GM12878 (cell line): ENCODE data around the gene PLRG1. TPM values are rescaled to one million over a fixed set of nuclear protein-coding genes. Genes with fewer than 3 reads are reported as not detected.

Experiments used
- ATAC-seq: fragments of 200-7000 bp; cut with Tn5 transposase; 3 replicates; pipeline ENCODE4 v1.9.1; 2020; ENCODE audit warnings: mild to moderate bottlenecking, moderate library complexity
- BruUV-seq: library from RNA; stranded (reverse); fragments of 400-500 nt; replicated peaks from 2 replicates; lab custom pipeline; 2021; lab: Mats Ljungman, UMichigan
- CTCF ChIA-PET: fragments of 300-600 bp; sonication (Branson Sonifier 250); formaldehyde crosslinking; extraction: SDS; loops from one replicate; lab custom pipeline; 2021; ENCODE audit warnings: inconsistent platforms; lab: Yijun Ruan, JAX
- POLR2A ChIA-PET: fragments of 350-600 bp; formaldehyde crosslinking; extraction: SDS; loops from one replicate; lab custom pipeline; 2021; ENCODE audit warnings: inconsistent platforms; lab: Charles Lee
- RAD21 ChIA-PET: fragments of 300-600 bp; sonication (Branson Sonifier 250); formaldehyde crosslinking; loops from one replicate; lab custom pipeline; 2023; ENCODE audit warnings: antibody characterized with exemption; ENCODE audit not compliant: unreplicated experiment; lab: Charles Lee
- SMC1A ChIA-PET: fragments of 300-600 bp; sonication (Branson Sonifier 250); formaldehyde crosslinking; loops from one replicate; lab custom pipeline; 2023; ENCODE audit not compliant: unreplicated experiment, uncharacterized antibody; lab: Charles Lee
- DNase-seq: peaks from one replicate; pipeline ENCODE4 v3.0.0-alpha.2; 2011; ENCODE audit warnings: low read depth, low spot score
- FAIRE-seq: peaks from 3 replicates; lab custom pipeline; 2011; peaks lifted over from hg19 to GRCh38; lab: Jason Lieb, UNC
- H2AFZ ChIP-seq: 2 replicates; pipeline ENCODE4 v1.6.0; 2011; ENCODE audit warnings: low read depth, low read length, control low read depth; ENCODE audit not compliant: control insufficient read depth
- H3K27ac ChIP-seq: 2 replicates; pipeline ENCODE4 v1.5.1; 2011; ENCODE audit warnings: control low read depth; ENCODE audit not compliant: control insufficient read depth, insufficient read depth
- H3K27me3 ChIP-seq, 2 experiments: replicated peaks in 1 of 2; 2 replicates each; pipeline versions ENCODE4 v1.6.0 to v1.6.1; 2011; ENCODE audit warnings: low read length in 1 of 2; ENCODE audit not compliant: control insufficient read depth in 2 of 2, insufficient read depth in 2 of 2
- H3K36me3 ChIP-seq, 2 experiments: 2 replicates each; pipeline ENCODE4 v1.5.1; 2011; ENCODE audit warnings: low read length in 1 of 2; ENCODE audit not compliant: control insufficient read depth in 2 of 2, insufficient read depth in 2 of 2
- H3K4me1 ChIP-seq: 2 replicates; pipeline ENCODE4 v1.6.1; 2011; ENCODE audit warnings: mild to moderate bottlenecking, low read length, moderate library complexity, mixed read lengths; ENCODE audit not compliant: control insufficient read depth, insufficient read depth
- H3K4me2 ChIP-seq: 2 replicates; pipeline ENCODE4 v1.6.0; 2011; ENCODE audit warnings: control low read depth; ENCODE audit not compliant: control insufficient read depth, insufficient read depth
- H3K4me3 ChIP-seq: fragments of 200-600 bp; sonication (generic); 2 replicates; pipeline ENCODE4 v1.5.1; 2016
- H3K79me2 ChIP-seq: 2 replicates; pipeline ENCODE4 v1.6.0; 2011; ENCODE audit warnings: low read length; ENCODE audit not compliant: control insufficient read depth, insufficient read depth
- H3K9ac ChIP-seq: 2 replicates; pipeline ENCODE4 v1.8.0; 2011; ENCODE audit warnings: low read length, control low read depth, mixed read lengths; ENCODE audit not compliant: control insufficient read depth, insufficient read depth
- H3K9me3 ChIP-seq: replicated peaks from 3 replicates; pipeline ENCODE4 v1.5.1; 2011; ENCODE audit warnings: mild to moderate bottlenecking, low read length; ENCODE audit not compliant: control insufficient read depth, insufficient read depth
- H4K20me1 ChIP-seq: 2 replicates; pipeline ENCODE4 v1.6.0; 2011; ENCODE audit not compliant: control insufficient read depth, insufficient read depth
- CHD4 ChIP-seq: fragments of 200-600 bp; sonication (generic); IDR thresholded peaks from 2 replicates; pipeline ENCODE4 v1.6.1; 2016; ENCODE audit warnings: mild to moderate bottlenecking
- EZH2 ChIP-seq: IDR thresholded peaks from 2 replicates; pipeline ENCODE4 v1.6.1; 2012; ENCODE audit warnings: low read depth, mild to moderate bottlenecking, control low read depth, inconsistent platforms, low read length, borderline replicate concordance; ENCODE audit not compliant: control insufficient read depth
- TAF1 ChIP-seq: IDR thresholded peaks from 2 replicates; pipeline ENCODE4 v1.6.1; 2011; ENCODE audit warnings: mild to moderate bottlenecking, low read depth, low read length, borderline replicate concordance
- WGBS: methylation state at CpG from one replicate; pipeline ENCODE4 v1.1.6; 2016; ENCODE audit warnings: low lambda C conversion rate; ENCODE audit not compliant: insufficient replicate concordance, insufficient coverage; ENCODE audit errors: missing lambda C conversion rate; 5-methylcytosine and 5-hydroxymethylcytosine counted together
- in situ Hi-C: fragments of 300-500 bp; cut with MboI; formaldehyde crosslinking; loops from 9 replicates; pipeline ENCODE4 v1.14.3; 2018; ENCODE audit warnings: mixed read lengths
- intact Hi-C: fragments of 100-400 bp; cut with micrococcal nuclease; formaldehyde crosslinking; loops from one replicate; pipeline ENCODE4 v1.14.2; 2022; ENCODE audit not compliant: unreplicated experiment
- polyA plus RNA-seq, 11 experiments: library from polyadenylated mRNA; depleted of rRNA in 4 of 11; unstranded in 6 of 11; stranded (reverse) in 5 of 11; fragments of >200 nt; fragmentation: Nextera tagmentation in 4 of 11; fragmentation: Illumina TruSeq in 1 of 11; extraction: Ambion mirVana in 4 of 11; extraction: Trizol in 1 of 11; gene quantifications; 1 replicate in 1 of 11; 2 replicates in 10 of 11; pipeline versions ENCODE4 v1.2.1 to v1.2.3, GENCODE V29; 2011 to 2016; ENCODE audit warnings: inconsistent platforms in 2 of 11, missing spikeins in 2 of 11, low read depth in 1 of 11
- total RNA-seq, 4 experiments: library from RNA; depleted of rRNA in 3 of 4; stranded (reverse); fragments of >200 nt in 3 of 4; fragmentation: Illumina TruSeq in 1 of 4; extraction: Trizol in 1 of 4; gene quantifications; 2 replicates each; pipeline versions ENCODE4 v1.2.1 to v1.2.3, GENCODE V29; 2013 to 2021
- TF ChIP-seq, protein P1 (sequence below): fragments of 450-650 bp; IDR thresholded peaks from 2 replicates; pipeline ENCODE4 v1.6.1; 2018; ENCODE audit warnings: borderline replicate concordance, mild to moderate bottlenecking; ENCODE audit not compliant: partially characterized antibody
- TF ChIP-seq, protein P2 (sequence below): fragments of 450-650 bp; IDR thresholded peaks from 2 replicates; pipeline ENCODE4 v1.6.1; 2017; ENCODE audit warnings: mild to moderate bottlenecking, low read depth, inconsistent platforms; ENCODE audit not compliant: poor library complexity, severe bottlenecking

The PLRG1 gene
- total and polyA plus RNA-seq, 10 of the 15 experiments (the other 5 are each of a cell fraction or from before 2014, with no cell fraction given): 54.7 to 182 (median 111) TPM

DNA sequence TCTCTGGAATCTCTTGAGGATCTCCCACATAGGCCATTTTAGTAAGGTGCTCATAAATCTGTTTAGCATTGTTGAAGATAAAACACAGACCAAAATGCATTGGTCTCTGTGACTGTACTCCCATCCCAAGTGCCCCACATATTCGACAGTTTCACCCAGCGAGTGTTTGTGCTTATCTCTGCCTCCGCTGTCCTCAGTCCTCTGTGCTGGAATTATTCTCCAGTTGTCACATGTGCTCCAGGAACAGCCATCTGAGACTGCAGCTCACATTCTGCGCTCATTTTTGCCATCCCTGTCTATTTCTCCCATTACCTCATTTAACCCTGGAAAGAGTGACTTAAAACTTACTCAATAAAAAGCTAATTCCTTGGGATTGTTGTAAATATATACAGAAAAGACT lies 31.0 kb downstream of the PLRG1 start:
- in situ Hi-C loops: no loop called here
- CTCF ChIA-PET: no interaction called here
- POLR2A ChIA-PET: no interaction called here

More for the DNA sequence above, 31.0 kb downstream of the PLRG1 start:
- RAD21 ChIA-PET: no interaction called here
- DNase-seq (no peak), FAIRE-seq (no peak), ATAC-seq (no peak)
- Histone ChIP-seq H3K27ac (no peak overlapping the region), H3K36me3 (no peaks in the 10 kb centered on the region), H3K4me3 (no peak overlapping the region), H2AFZ (no peak overlapping the region), H3K4me1 (no peaks in the 10 kb centered on the region), H3K9ac (no peak overlapping the region), H3K27me3 (peaks cover 0 to 1% of the 10 kb centered on the region in 2 experiments; a peak in 2 of 4 replicates), H3K79me2 (no peaks in the 10 kb centered on the region), H3K4me2 (no peak overlapping the region), H4K20me1 (no peaks in the 10 kb centered on the region), H3K9me3 (no peaks in the 10 kb centered on the region)
- TF ChIP-seq, protein P1, sequence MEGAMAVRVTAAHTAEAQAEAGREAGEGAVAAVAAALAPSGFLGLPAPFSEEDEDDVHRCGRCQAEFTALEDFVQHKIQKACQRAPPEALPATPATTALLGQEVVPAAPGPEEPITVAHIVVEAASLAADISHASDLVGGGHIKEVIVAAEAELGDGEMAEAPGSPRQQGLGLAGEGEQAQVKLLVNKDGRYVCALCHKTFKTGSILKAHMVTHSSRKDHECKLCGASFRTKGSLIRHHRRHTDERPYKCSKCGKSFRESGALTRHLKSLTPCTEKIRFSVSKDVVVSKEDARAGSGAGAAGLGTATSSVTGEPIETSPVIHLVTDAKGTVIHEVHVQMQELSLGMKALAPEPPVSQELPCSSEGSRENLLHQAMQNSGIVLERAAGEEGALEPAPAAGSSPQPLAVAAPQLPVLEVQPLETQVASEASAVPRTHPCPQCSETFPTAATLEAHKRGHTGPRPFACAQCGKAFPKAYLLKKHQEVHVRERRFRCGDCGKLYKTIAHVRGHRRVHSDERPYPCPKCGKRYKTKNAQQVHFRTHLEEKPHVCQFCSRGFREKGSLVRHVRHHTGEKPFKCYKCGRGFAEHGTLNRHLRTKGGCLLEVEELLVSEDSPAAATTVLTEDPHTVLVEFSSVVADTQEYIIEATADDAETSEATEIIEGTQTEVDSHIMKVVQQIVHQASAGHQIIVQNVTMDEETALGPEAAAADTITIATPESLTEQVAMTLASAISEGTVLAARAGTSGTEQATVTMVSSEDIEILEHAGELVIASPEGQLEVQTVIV: no peak
- TF ChIP-seq EZH2: no peak
- no peak for TF ChIP-seq CHD4
- TF ChIP-seq, protein P2, sequence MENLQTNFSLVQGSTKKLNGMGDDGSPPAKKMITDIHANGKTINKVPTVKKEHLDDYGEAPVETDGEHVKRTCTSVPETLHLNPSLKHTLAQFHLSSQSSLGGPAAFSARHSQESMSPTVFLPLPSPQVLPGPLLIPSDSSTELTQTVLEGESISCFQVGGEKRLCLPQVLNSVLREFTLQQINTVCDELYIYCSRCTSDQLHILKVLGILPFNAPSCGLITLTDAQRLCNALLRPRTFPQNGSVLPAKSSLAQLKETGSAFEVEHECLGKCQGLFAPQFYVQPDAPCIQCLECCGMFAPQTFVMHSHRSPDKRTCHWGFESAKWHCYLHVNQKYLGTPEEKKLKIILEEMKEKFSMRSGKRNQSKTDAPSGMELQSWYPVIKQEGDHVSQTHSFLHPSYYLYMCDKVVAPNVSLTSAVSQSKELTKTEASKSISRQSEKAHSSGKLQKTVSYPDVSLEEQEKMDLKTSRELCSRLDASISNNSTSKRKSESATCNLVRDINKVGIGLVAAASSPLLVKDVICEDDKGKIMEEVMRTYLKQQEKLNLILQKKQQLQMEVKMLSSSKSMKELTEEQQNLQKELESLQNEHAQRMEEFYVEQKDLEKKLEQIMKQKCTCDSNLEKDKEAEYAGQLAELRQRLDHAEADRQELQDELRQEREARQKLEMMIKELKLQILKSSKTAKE: no peak
- TF ChIP-seq TAF1: no peak
- no TSS peak for BruUV-seq
- intact Hi-C loops: no loop called here
- SMC1A ChIA-PET: interaction anchor here (1.7 kb wide), 2 partner anchors 14 to 105 kb away, joined by 3 to 9 read pairs; no protein-coding TSS in a partner anchor
- WGBS: 27% methylated on average over 4 of the region's 4 CpGs
